NCI-H2196 treated with DMSO at 0.1 percent for 48 hours (cell line): ENCODE results near the gene SMCO2.
A peak's percentile ranks its signal among the peaks of the same experiment; 100 is the strongest.

Experiments
- DNase-seq: peaks from one replicate; lab custom pipeline; 2025; ENCODE audit not compliant: unreplicated experiment; lab: John Stamatoyannopoulos, UW

The SMCO2 gene

GRCh38 chr12:27497446-27497845 is 50.9 kb downstream of the SMCO2 start:
- DNase-seq = no peak

- DNase-seq = no peak
These were observed 51.6 kb downstream of the SMCO2 start for GRCh38 chr12:27498149-27498548.

GRCh38 chr12:27498761-27499160 is 52.2 kb downstream of the SMCO2 start:
- DNase-seq = no peak

- DNase-seq = no peak
These were observed 52.8 kb downstream of the SMCO2 start for GRCh38 chr12:27499377-27499776.

GRCh38 chr12:27500546-27500945 is 54.0 kb downstream of the SMCO2 start:
- DNase-seq = no peak

- no peak for DNase-seq
These were observed 55.5 kb downstream of the SMCO2 start for GRCh38 chr12:27502021-27502435.

- no peak for DNase-seq
These were observed 58.0 kb downstream of the SMCO2 start for GRCh38 chr12:27504507-27504906.

GRCh38 chr12:27505109-27505508 is 58.6 kb downstream of the SMCO2 start:
- DNase-seq = no peak

- no peak for DNase-seq
These were observed 59.2 kb downstream of the SMCO2 start for GRCh38 chr12:27505761-27506160.

- DNase-seq = no peak
These were observed 60.2 kb downstream of the SMCO2 start for GRCh38 chr12:27506645-27507189.

GRCh38 chr12:27508736-27509431 is 62.3 kb downstream of the SMCO2 start:
- DNase-seq = no peak

- no peak for DNase-seq
These were observed 64.6 kb downstream of the SMCO2 start for GRCh38 chr12:27511031-27511722.

- DNase-seq = no peak
These were observed 65.1 kb downstream of the SMCO2 start for GRCh38 chr12:27511723-27512045.

GRCh38 chr12:27513155-27513824 is 66.8 kb downstream of the SMCO2 start:
- no peak for DNase-seq

- no peak for DNase-seq
These were observed 69.1 kb downstream of the SMCO2 start for GRCh38 chr12:27515671-27516070.

GRCh38 chr12:27516625-27517024 is 70.1 kb downstream of the SMCO2 start:
- no peak for DNase-seq

- no peak for DNase-seq
These were observed 71.0 kb downstream of the SMCO2 start for GRCh38 chr12:27517546-27517945.

- no peak for DNase-seq
These were observed 71.6 kb downstream of the SMCO2 start for GRCh38 chr12:27517961-27518665.

- DNase-seq = peak; percentile 40
These were observed 74.5 kb downstream of the SMCO2 start for GRCh38 chr12:27521066-27521465.

GRCh38 chr12:27521981-27522380 is 75.4 kb downstream of the SMCO2 start:
- no peak for DNase-seq

GRCh38 chr12:27523305-27523641 is 76.7 kb downstream of the SMCO2 start:
- DNase-seq = no peak
